Measurements from ENCODE around the gene SPOUT1. TPM values are rescaled to one million over a fixed set of nuclear protein-coding genes. Genes with fewer than 3 reads are reported as not detected.
A peak's percentile ranks its signal among the peaks of the same experiment; 100 is the strongest.
"Not testable (repeated sequence)": the region's sequence is repeated elsewhere in the genome, so short reads cannot be mapped to it uniquely, and the experiment has no call there.

SPOUT1 gene
- total RNA-seq, 1 experiment from 2014 or later, result 39.6 TPM

- DNase-seq (ENCODE audit: low read depth, low spot score), result no peak
- in situ Hi-C loops (cut with HindIII; ENCODE audit: low pct_unique_long_range_greater_than_20kb, low sequenced_read_pairs), result no loop called here
Observed at GRCh38 chr9:128820665-128821583, 8.7 kb downstream of the SPOUT1 start.

- DNase-seq (ENCODE audit: low read depth, low spot score), result no peak
- in situ Hi-C loops (cut with HindIII; ENCODE audit: low pct_unique_long_range_greater_than_20kb, low sequenced_read_pairs), result no loop called here
Observed at GRCh38 chr9:128819716-128820664, 9.6 kb downstream of the SPOUT1 start.

GRCh38 chr9:128818839-128819715 is 10.5 kb downstream of the SPOUT1 start:
- in situ Hi-C loops (cut with HindIII; ENCODE audit: low pct_unique_long_range_greater_than_20kb, low sequenced_read_pairs), result no loop called here
- DNase-seq (ENCODE audit: low read depth, low spot score), result no peak

- in situ Hi-C loops (cut with HindIII; ENCODE audit: low pct_unique_long_range_greater_than_20kb, low sequenced_read_pairs), result no loop called here
- DNase-seq (ENCODE audit: low read depth, low spot score), result peak; percentile 97
Observed at GRCh38 chr9:128818099-128818838, 11.3 kb downstream of the SPOUT1 start, which contains the start of gene ENDOG. Gene ENDOG (plus strand): TSS chr9:128818500. CDS start chr9:128818685, 185 bp downstream.

GRCh38 chr9:128810873-128811272 is 18.7 kb downstream of the SPOUT1 start:
- no peak for DNase-seq (ENCODE audit: low read depth, low spot score)
- in situ Hi-C loops (cut with HindIII; ENCODE audit: low pct_unique_long_range_greater_than_20kb, low sequenced_read_pairs), result no loop called here

- in situ Hi-C loops (cut with HindIII; ENCODE audit: low pct_unique_long_range_greater_than_20kb, low sequenced_read_pairs), result no loop called here
Observed at GRCh38 chr9:128809831-128810230, 19.8 kb downstream of the SPOUT1 start.

GRCh38 chr9:128809036-128809599 is 20.5 kb downstream of the SPOUT1 start:
- DNase-seq (ENCODE audit: low read depth, low spot score), result no peak
- in situ Hi-C loops (cut with HindIII; ENCODE audit: low pct_unique_long_range_greater_than_20kb, low sequenced_read_pairs), result no loop called here

More at GRCh38 chr9:128809831-128810230, 19.8 kb downstream of the SPOUT1 start:
- no peak for DNase-seq (ENCODE audit: low read depth, low spot score)

GRCh38 chr9:128808543-128808942 is 21.1 kb downstream of the SPOUT1 start:
- in situ Hi-C loops (cut with HindIII; ENCODE audit: low pct_unique_long_range_greater_than_20kb, low sequenced_read_pairs), result no loop called here
- DNase-seq (ENCODE audit: low read depth, low spot score), result no peak

GRCh38 chr9:128807827-128808226 is 21.8 kb downstream of the SPOUT1 start:
- no peak for DNase-seq (ENCODE audit: low read depth, low spot score)
- in situ Hi-C loops (cut with HindIII; ENCODE audit: low pct_unique_long_range_greater_than_20kb, low sequenced_read_pairs), result no loop called here

- DNase-seq (ENCODE audit: low read depth, low spot score), result no peak
- in situ Hi-C loops (cut with HindIII; ENCODE audit: low pct_unique_long_range_greater_than_20kb, low sequenced_read_pairs), result no loop called here
Observed at GRCh38 chr9:128805661-128806060, 23.9 kb downstream of the SPOUT1 start.

- in situ Hi-C loops (cut with HindIII; ENCODE audit: low pct_unique_long_range_greater_than_20kb, low sequenced_read_pairs), result no loop called here
- no peak for DNase-seq (ENCODE audit: low read depth, low spot score)
Observed at GRCh38 chr9:128802482-128802881, 27.1 kb downstream of the SPOUT1 start.

- DNase-seq (ENCODE audit: low read depth, low spot score), result no peak
- in situ Hi-C loops (cut with HindIII; ENCODE audit: low pct_unique_long_range_greater_than_20kb, low sequenced_read_pairs), result no loop called here
Observed at GRCh38 chr9:128800061-128800460, 29.5 kb downstream of the SPOUT1 start.

- in situ Hi-C loops (cut with HindIII; ENCODE audit: low pct_unique_long_range_greater_than_20kb, low sequenced_read_pairs), result no loop called here
- DNase-seq (ENCODE audit: low read depth, low spot score), result no peak
Observed at GRCh38 chr9:128798896-128799295, 30.7 kb downstream of the SPOUT1 start.

- DNase-seq (ENCODE audit: low read depth, low spot score); in situ Hi-C loops (cut with HindIII; ENCODE audit: low pct_unique_long_range_greater_than_20kb, low sequenced_read_pairs): not testable (repeated sequence)
Observed at GRCh38 chr9:128794961-128795360, 34.6 kb downstream of the SPOUT1 start.

- in situ Hi-C loops (cut with HindIII; ENCODE audit: low pct_unique_long_range_greater_than_20kb, low sequenced_read_pairs), result no loop called here
- no peak for DNase-seq (ENCODE audit: low read depth, low spot score)
Observed at GRCh38 chr9:128792978-128793686, 36.5 kb downstream of the SPOUT1 start.

- in situ Hi-C loops (cut with HindIII; ENCODE audit: low pct_unique_long_range_greater_than_20kb, low sequenced_read_pairs), result no loop called here
- DNase-seq (ENCODE audit: low read depth, low spot score), result no peak
Observed at GRCh38 chr9:128792134-128792533, 37.5 kb downstream of the SPOUT1 start.

Data from SK-MEL-5 (cell line).